PC-3 (cell line): ENCODE results near the gene PLEKHA3.

Experiments used
- CTCF ChIP-seq: fragments of 300-600 bp; sonication (generic); conservative IDR thresholded peaks from 2 replicates; pipeline ENCODE4 v1.5.1; 2017; ENCODE audit warnings: antibody characterized with exemption, low read depth, mild to moderate bottlenecking, low read length
- EZH2phosphoT487 ChIP-seq: fragments of 300-600 bp; sonication (generic); IDR thresholded peaks from 2 replicates; pipeline ENCODE4 v1.6.1; 2018; ENCODE audit warnings: mild to moderate bottlenecking, antibody characterized with exemption, low read length, borderline replicate concordance

GRCh38 chr2:178499640-178500039 is 19.4 kb downstream of the PLEKHA3 start:
- TF ChIP-seq CTCF (no peak), EZH2phosphoT487 (no peak)
